PC-3 (cell line): ENCODE results near the gene OSBPL8. TPM values are rescaled to one million over a fixed set of nuclear protein-coding genes. Genes with fewer than 3 reads are reported as not detected.
A peak's percentile ranks its signal among the peaks of the same experiment; 100 is the strongest.

ENCODE experiments used
- ATAC-seq: fragments of 200-7000 bp; cut with Tn5 transposase; 2 replicates; pipeline ENCODE4 v1.9.1; 2020; ENCODE audit warnings: mild to moderate bottlenecking, moderate library complexity
- BruUV-seq: library from RNA; stranded (reverse); fragments of 400-500 nt; replicated peaks from 2 replicates; lab custom pipeline; 2021; lab: Mats Ljungman, UMichigan
- CTCF ChIA-PET: fragments of 300-600 bp; sonication (Branson Sonifier 250); formaldehyde crosslinking; loops from one replicate; lab custom pipeline; 2022; ENCODE audit warnings: antibody characterized with exemption; lab: Charles Lee
- POLR2A ChIA-PET: fragments of 300-600 bp; sonication (Branson Sonifier 250); formaldehyde crosslinking; loops from one replicate; lab custom pipeline; 2022; ENCODE audit warnings: antibody characterized with exemption; ENCODE audit not compliant: unreplicated experiment; lab: Charles Lee
- DNase-seq: peaks from one replicate; pipeline ENCODE4 v3.0.0-alpha.2; 2015
- H2AFZ ChIP-seq: fragments of 300-600 bp; sonication (generic); 2 replicates; pipeline ENCODE4 v1.6.0; 2016; ENCODE audit warnings: antibody characterized with exemption, low read length
- H3F3A ChIP-seq: fragments of 300-600 bp; sonication (generic); one replicate; pipeline ENCODE4 v1.6.0; 2017; ENCODE audit warnings: antibody characterized with exemption, low read length, control low read depth, mild to moderate bottlenecking; ENCODE audit not compliant: unreplicated experiment
- H3K27ac ChIP-seq: fragments of 300-600 bp; sonication (generic); 2 replicates; pipeline ENCODE4 v1.5.1; 2016; ENCODE audit warnings: mild to moderate bottlenecking, low read length
- H3K27me3 ChIP-seq: fragments of 300-600 bp; sonication (generic); 2 replicates; pipeline ENCODE4 v1.6.1; 2016; ENCODE audit warnings: low read length, mixed read lengths
- H3K36me3 ChIP-seq: fragments of 300-600 bp; sonication (generic); 2 replicates; pipeline ENCODE4 v1.6.1; 2016; ENCODE audit warnings: low read depth, mixed run types, low read length, mixed read lengths
- H3K4me1 ChIP-seq: fragments of 300-600 bp; sonication (generic); 2 replicates; pipeline ENCODE4 v1.5.1; 2016; ENCODE audit warnings: low read length; ENCODE audit not compliant: insufficient read depth
- H3K4me2 ChIP-seq: fragments of 300-600 bp; sonication (generic); 2 replicates; pipeline ENCODE4 v1.6.0; 2016; ENCODE audit warnings: low read length
- H3K4me3 ChIP-seq: fragments of 300-600 bp; sonication (generic); 2 replicates; pipeline ENCODE4 v1.5.1; 2016; ENCODE audit warnings: mild to moderate bottlenecking, low read length, mixed read lengths
- H3K79me2 ChIP-seq: fragments of 300-600 bp; sonication (generic); 2 replicates; pipeline ENCODE4 v1.6.1; 2017; ENCODE audit warnings: low read length, mixed read lengths
- H3K9ac ChIP-seq: fragments of 300-600 bp; sonication (generic); 2 replicates; pipeline ENCODE4 v1.6.0; 2016; ENCODE audit warnings: mild to moderate bottlenecking, low read length
- H3K9me2 ChIP-seq: fragments of 300-600 bp; sonication (generic); replicated peaks from 2 replicates; pipeline ENCODE4 v1.6.1; 2016; ENCODE audit warnings: mixed run types, low read length, mixed read lengths
- H3K9me3 ChIP-seq: fragments of 300-600 bp; sonication (generic); 2 replicates; pipeline ENCODE4 v1.6.1; 2016; ENCODE audit warnings: low read length, mixed read lengths
- H4K20me1 ChIP-seq: fragments of 300-600 bp; sonication (generic); 2 replicates; pipeline ENCODE4 v1.6.1; 2016; ENCODE audit warnings: low read length, mixed read lengths
- CTCF ChIP-seq: fragments of 300-600 bp; sonication (generic); conservative IDR thresholded peaks from 2 replicates; pipeline ENCODE4 v1.5.1; 2017; ENCODE audit warnings: antibody characterized with exemption, low read depth, mild to moderate bottlenecking, low read length
- EZH2 ChIP-seq: fragments of 300-600 bp; sonication (generic); IDR thresholded peaks from one replicate; pipeline ENCODE4 v1.6.1; 2017; ENCODE audit warnings: antibody characterized with exemption, mild to moderate bottlenecking, low read length; ENCODE audit not compliant: unreplicated experiment
- EZH2phosphoT487 ChIP-seq: fragments of 300-600 bp; sonication (generic); IDR thresholded peaks from 2 replicates; pipeline ENCODE4 v1.6.1; 2018; ENCODE audit warnings: mild to moderate bottlenecking, antibody characterized with exemption, low read length, borderline replicate concordance
- intact Hi-C: fragments of 100-400 bp; cut with micrococcal nuclease; formaldehyde crosslinking; loops from 2 replicates; pipeline ENCODE4 v1.9.0; 2023
- total RNA-seq: library from RNA; depleted of rRNA; stranded (reverse); fragments of >200 nt; gene quantifications from 2 replicates; pipeline ENCODE4 v1.2.3, GENCODE V29; 2014

Gene OSBPL8
- total RNA-seq, 1 experiment from 2014 or later: 28.5 TPM

GRCh38 chr12:76445462-76445861 is 114.1 kb downstream of the OSBPL8 start:
- ATAC-seq: no peak
- Histone ChIP-seq H3K79me2 (peaks cover 19% of the 10 kb centered on the region; the same call in 1 of the 2 replicates), H3K27me3 (no peaks in the 10 kb centered on the region), H3K9me3 (no peaks in the 10 kb centered on the region), H2AFZ (no peak overlapping the region), H3K9me2 (no peaks in the 10 kb centered on the region), H3K36me3 (no peaks in the 10 kb centered on the region), H3K4me1 (peaks cover 15% of the 10 kb centered on the region), H4K20me1 (no peaks in the 10 kb centered on the region; the same call in 1 of the 2 replicates), H3K4me2 (no peak overlapping the region), H3F3A (peaks cover 9% of the 10 kb centered on the region), H3K9ac (no peak overlapping the region), H3K27ac (no peak overlapping the region), H3K4me3 (no peak overlapping the region)
- CTCF ChIA-PET: no interaction called here
- no peak for DNase-seq
- intact Hi-C loops: no loop called here
- POLR2A ChIA-PET: no interaction called here
- TF ChIP-seq CTCF (no peak), EZH2 (no peak), EZH2phosphoT487 (no peak)
- BruUV-seq: no TSS peak

- intact Hi-C loops: no loop called here
- Histone ChIP-seq H3K9me3 (no peaks in the 10 kb centered on the region), H3F3A (peaks cover 4% of the 10 kb centered on the region), H3K36me3 (no peaks in the 10 kb centered on the region), H4K20me1 (no peaks in the 10 kb centered on the region; the same call in 1 of the 2 replicates), H3K4me1 (peaks cover 6% of the 10 kb centered on the region), H2AFZ (no peak overlapping the region), H3K27me3 (no peaks in the 10 kb centered on the region), H3K4me3 (no peak overlapping the region), H3K9me2 (no peaks in the 10 kb centered on the region), H3K27ac (no peak overlapping the region), H3K79me2 (peaks cover 19% of the 10 kb centered on the region; the same call in 1 of the 2 replicates), H3K9ac (no peak overlapping the region), H3K4me2 (no peak overlapping the region)
- ATAC-seq (peak; percentile 53), DNase-seq (no peak)
- ChIA-PET POLR2A (interaction anchor here (0.7 kb wide), 1 partner anchor 738 kb away, joined by 4 read pairs; no protein-coding TSS in a partner anchor), CTCF (interaction anchor here (0.6 to 0.7 kb wide), 2 partner anchors 140 to 890 kb away, joined by 3 to 4 read pairs; no protein-coding TSS in a partner anchor)
- BruUV-seq: no TSS peak
- TF ChIP-seq EZH2 (no peak), CTCF (no peak), EZH2phosphoT487 (no peak)
Measured at GRCh38 chr12:76444408-76444984, 115.1 kb downstream of the OSBPL8 start.

GRCh38 chr12:76441016-76441415 is 118.6 kb downstream of the OSBPL8 start:
- no peak for DNase-seq
- BruUV-seq: no TSS peak
- Histone ChIP-seq H3K9me3 (no peaks in the 10 kb centered on the region), H3K9ac (no peak overlapping the region), H3K9me2 (no peaks in the 10 kb centered on the region), H3K4me3 (no peak overlapping the region), H3K27me3 (no peaks in the 10 kb centered on the region), H3K79me2 (peaks cover 15% of the 10 kb centered on the region; the same call in 1 of the 2 replicates), H3F3A (no peaks in the 10 kb centered on the region), H3K4me2 (no peak overlapping the region), H3K36me3 (no peaks in the 10 kb centered on the region), H3K4me1 (no peaks in the 10 kb centered on the region; the same call in 1 of the 2 replicates), H2AFZ (no peak overlapping the region), H4K20me1 (no peaks in the 10 kb centered on the region; the same call in 1 of the 2 replicates), H3K27ac (no peak overlapping the region)
- CTCF ChIA-PET: no interaction called here
- POLR2A ChIA-PET: no interaction called here
- ATAC-seq: no peak
- intact Hi-C loops: no loop called here
- TF ChIP-seq EZH2 (no peak), CTCF (no peak), EZH2phosphoT487 (no peak)
